UCSD-AML1 (cell line): Measurements from ENCODE around the gene PLAC1.

ENCODE experiments used
- DNase-seq: peaks from one replicate; lab custom pipeline; 2025; ENCODE audit not compliant: unreplicated experiment; lab: John Stamatoyannopoulos, UW

PLAC1 gene

DNA sequence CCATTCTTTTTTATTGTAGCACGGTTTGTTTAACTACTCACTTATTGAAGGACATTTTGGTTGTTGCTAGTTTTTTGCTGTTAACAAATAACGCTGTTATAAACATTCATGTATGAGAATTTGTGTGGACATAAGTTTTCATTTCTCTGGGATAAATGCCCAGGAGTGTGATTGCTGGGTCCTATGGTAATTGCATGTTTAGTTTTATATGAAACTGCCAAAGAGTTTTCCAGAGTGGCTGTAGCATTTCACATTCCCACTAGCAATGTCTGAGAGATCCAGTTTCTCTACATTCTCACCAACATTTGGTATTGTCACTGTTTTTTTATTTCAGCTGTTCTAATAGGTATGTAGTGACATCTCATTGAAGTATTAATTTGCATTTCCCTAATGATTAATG, 66.8 kb downstream of the PLAC1 start:
- no peak for DNase-seq

GRCh38 chrX:134588806-134589205, 69.5 kb downstream of the PLAC1 start:
- no peak for DNase-seq

DNA sequence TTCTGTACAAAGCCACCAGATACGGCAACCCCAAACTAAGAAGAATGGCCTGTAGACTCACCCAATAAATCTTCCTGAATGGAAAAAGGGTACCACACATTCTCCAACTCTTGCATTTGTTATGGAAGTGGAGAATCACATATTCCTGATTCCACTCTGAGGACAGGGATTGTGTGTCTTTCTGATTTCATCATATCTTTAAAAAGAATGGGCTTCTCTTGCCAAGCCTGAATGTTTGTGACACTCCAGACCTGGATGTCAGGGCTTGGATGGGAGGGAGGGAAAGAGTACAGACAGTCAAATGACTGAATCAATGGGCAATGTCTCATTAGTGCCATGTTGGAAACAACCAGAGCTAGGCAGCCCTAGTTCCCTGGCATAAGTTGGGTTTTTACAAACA, 77.4 kb downstream of the PLAC1 start:
- DNase-seq, result no peak

DNA sequence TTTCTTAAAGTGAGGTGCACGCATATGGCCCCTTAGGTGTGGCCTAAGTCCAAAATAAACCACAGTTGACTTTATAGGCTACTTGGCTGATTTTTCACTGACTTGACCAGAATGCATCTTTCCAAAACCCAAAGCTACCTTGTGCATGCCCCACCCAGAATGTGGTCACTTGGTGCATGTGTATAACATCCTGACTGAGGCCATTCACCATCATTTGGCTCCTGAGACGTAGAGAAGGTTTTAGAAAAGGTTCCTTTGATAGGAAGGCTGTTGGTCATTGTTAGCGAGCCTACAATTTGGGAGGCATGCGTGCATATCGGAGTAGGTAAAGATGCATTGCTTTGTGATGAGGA, 84.6 kb downstream of the PLAC1 start:
- DNase-seq, result no peak

DNA sequence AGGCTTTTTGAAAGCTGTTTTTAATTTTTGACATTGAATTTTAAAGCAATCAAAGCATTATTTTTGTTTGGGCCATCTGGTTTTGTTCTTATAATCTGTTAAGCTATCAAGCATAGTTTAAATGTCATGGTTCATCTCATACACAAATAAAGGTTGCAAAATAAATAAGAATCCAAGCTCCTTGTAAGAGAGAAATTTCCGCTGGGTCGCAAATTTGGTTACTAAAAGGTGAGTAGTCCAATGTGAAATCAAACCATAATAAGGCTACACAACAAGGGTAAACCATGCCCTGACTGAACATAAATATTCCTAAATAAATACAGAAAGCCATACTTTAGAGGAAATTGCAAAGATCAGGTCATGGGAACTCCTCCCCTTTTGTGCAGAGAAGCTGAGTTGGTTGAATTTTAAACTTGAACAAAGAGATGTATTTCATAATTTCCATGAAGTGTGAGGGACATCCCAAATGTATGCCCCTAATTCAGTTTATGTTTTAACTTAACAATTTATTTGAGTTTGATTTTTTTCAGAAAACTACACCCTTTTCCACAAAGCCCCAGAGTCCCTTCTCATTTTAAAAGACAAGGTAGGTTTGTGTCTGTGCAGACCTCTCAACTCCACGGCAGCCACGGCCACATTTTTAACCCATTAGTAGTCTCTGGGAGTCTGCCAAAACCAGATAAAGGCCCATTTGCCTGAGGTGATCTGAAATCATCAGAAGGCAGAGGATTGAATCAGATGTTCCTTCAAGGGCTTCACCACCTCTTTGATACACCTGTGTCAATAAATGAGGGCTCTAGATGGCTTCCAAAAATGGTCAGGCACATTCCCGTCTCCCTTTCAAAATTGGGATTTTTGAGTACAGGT, 85.2 kb downstream of the PLAC1 start:
- DNase-seq, result no peak

- no peak for DNase-seq
Measured at GRCh38 chrX:134571796-134572195, 86.5 kb downstream of the PLAC1 start.

- DNase-seq, result no peak
Measured at GRCh38 chrX:134570899-134571298, 87.4 kb downstream of the PLAC1 start.

- no peak for DNase-seq
Measured at GRCh38 chrX:134570509-134570846, 87.8 kb downstream of the PLAC1 start.

- no peak for DNase-seq
Measured at GRCh38 chrX:134569306-134569705, 89.0 kb downstream of the PLAC1 start.

DNA sequence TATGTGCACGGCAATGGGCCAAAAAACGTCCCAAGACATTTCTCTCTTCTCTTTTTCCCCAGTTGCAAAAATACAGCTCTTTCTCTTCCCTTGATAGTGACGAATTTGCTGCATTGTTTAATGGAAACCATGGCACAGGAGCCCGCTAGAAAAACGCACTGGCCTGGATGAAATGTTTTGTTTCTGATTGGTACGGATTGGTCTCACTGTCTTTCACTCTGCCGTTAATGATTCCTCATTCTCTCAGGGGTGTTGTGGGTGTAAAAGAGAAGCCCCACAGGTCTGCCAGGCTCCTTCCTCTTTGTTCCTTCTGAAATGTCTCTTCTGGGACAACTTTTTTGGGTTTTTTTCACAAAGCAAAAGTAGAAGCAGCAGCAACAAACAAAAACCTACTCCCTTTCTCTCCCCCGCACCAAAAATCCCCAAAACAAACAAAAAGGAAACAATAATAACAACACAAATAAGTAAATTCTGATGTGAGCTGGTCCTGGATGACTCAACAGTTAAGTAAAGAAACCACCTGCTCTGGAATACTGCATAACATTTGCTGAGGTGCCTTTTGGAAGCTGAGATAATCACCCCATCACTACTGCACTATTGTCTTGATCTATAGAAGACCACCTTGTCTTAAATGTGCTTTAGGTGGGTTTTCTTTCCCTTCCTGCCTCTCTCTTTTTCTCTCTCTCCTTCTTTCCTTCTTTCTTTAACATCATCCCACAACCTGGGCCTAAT, 89.8 kb downstream of the PLAC1 start:
- DNase-seq, result no peak

DNA sequence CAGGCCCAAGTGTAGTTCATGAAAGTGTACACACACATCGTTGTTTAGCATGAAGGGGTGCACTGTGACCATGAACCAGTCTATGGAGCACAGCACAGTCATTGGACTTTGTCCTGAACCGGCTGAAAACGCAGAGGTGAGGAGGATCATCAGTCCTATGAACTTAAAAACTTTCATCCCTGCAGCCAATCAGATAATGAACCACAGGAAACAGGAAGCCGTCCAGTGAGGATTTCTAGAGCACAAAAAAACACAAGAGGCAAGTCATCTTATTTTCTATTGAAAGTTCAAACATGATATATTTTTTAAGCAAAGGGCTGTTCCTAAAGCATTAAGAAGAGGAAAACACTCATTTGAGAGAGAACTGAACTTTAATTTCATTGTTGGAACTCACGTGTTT, 91.8 kb downstream of the PLAC1 start:
- no peak for DNase-seq

DNA sequence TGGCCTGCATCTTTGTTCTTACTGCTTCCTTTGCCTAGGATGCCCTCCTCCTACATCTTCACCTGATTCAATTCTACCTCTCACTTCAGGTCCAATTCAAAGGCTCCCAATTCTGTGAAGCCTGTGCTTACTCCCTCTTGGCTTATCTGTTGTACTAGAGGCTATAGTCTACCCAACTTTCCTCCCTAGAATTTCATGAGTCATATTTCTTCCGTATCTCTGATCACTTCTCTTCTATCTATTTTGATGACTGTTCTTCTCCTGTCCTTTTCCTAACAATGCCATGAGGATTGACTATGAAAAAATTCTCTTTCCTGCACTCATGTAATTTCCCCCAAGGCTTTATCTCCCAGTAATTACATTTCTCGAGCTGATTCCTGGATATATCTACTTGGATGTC, 96.3 kb downstream of the PLAC1 start:
- DNase-seq, result no peak

DNA sequence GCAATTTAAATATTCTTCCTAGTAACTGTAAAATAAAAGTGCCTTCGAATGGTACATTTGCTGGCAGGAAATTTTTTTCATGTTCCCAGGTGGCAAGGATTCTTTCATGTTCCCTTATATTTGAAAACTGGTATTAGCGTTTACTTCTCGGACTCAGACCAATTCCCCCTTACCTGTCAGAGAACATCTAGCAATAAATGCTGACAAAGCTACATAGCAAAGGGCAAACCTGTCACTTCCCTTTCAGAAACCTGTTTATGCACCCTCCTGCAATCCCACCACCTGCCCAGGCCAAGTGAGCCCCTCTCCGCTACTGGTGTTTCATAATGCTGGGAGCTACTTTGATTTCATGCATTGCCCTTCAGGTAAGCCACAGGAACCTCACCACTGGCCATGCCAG, 100.1 kb downstream of the PLAC1 start:
- no peak for DNase-seq

DNA sequence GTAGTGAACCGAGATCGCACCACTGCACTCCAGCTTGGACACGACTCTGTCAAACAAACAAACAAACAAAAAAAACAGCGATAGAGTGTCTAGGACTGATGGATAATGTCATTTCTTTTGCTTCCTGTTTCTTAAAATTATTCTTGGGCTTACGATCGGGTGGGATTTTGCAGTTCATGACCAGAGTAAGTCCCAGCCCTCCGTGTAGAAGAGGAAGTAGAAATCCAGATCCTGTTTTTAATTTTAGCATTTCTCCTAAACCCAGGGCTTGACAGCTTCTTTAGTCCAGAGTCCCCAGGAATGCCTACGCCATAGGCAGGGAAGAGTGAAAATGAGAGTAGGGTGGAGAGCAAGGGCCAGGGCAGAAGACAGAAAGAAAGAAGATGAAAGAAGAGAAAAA, 104.0 kb downstream of the PLAC1 start:
- no peak for DNase-seq

- no peak for DNase-seq
Measured at GRCh38 chrX:134552351-134552750, 105.9 kb downstream of the PLAC1 start.

DNA sequence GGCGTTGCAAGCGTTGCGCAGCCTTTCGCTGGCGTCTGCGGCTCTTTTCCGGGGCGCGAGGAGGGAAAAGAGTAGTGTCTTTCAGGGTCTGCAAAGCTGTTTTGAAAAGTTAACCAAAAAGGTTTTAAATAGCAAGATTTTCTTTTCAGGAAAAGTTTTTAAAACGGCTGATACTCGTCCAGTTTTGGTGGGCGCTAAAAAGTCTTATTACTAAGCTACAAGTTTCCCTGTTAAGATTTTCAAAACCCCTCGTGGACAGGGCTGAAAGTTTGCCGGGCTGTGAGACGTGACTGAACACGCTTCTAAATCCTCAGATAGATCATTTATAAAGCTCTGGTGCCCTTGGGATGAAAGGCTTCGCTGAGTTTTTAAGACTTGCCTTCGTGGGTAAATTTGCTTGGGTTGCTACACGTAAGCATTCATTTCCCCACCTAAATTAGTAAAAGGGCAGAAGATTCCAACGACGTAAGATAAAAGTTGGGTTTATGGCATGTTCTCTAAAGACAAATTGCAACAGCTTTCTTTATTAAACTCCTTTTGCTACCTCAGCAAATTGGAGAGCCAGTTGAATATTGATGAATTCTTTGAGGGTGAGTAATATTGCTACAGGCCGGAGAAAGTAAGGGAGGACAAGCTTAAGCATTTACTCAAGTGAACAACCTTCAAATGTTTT, 106.8 kb downstream of the PLAC1 start:
- no peak for DNase-seq

- no peak for DNase-seq
Measured at GRCh38 chrX:134548257-134549201, 109.7 kb downstream of the PLAC1 start.

DNA sequence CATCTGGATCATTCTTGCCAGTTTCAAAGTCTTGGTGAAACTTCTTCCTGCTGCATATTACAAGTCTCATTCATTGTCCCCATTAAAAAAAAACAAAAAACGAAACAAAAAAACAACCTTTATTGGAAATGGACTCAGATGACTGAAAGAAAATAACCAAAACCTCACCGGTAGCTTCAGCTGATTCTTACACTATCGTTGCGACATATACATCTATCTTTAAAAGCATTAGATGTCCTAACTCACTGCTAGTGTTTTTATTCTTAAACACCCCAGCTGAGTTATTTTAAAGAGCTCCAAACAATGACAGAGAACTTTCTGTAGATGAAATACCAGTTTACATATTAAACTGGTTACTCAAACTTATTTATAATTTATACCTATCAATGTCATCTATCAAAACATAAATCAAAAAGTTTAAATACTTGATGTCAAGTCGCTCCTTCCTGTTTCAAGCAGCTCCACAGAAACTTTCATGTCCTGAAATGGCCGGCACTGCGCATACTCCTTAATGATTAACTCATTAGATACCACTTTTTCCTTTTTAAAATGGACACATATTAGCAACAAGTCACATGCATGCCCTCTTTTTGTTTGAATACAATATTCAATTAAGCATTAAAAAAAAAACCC, 111.1 kb downstream of the PLAC1 start:
- no peak for DNase-seq

DNA sequence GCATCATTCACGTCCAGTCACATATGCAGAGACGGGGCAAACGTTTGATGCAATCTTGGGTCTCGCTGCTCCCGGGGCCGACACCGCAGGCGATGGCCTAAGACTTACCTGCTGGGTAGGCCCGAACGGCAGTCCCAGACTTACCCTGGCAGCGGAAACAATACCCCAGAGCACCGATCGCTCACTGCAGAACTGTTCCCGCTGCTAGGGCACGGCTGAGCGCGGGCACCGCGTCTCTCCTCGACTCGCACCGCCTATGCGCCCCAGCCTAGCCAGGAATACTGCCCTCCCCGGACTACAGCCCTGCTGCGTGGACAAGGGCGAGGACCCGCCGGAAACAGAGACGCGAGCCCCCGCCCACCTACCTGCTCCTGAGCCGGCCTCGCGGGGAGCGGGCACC, 112.1 kb downstream of the PLAC1 start:
- DNase-seq, result no peak

GRCh38 chrX:134545510-134545909, 112.8 kb downstream of the PLAC1 start:
- no peak for DNase-seq
